Measurements from ENCODE around the gene RAD51B. TPM values are rescaled to one million over a fixed set of nuclear protein-coding genes. Genes with fewer than 3 reads are reported as not detected.

The RAD51B gene
- total RNA-seq, 1 donor from 2014 or later, result 38.6 TPM

- Histone ChIP-seq H3K36me3 (ENCODE audit: control insufficient read depth in 3 of 3, insufficient read depth in 3 of 3, low read length in 3 of 3) (no peaks in the 10 kb centered on the region), H3K9ac (ENCODE audit: low read depth in 1 of 3, low read length in 3 of 3) (no peak overlapping the region), H3K27ac (ENCODE audit: low read depth, low read length) (no peak overlapping the region), H3K9me3 (ENCODE audit: control insufficient read depth in 3 of 3, low read length in 3 of 3) (no peaks in the 10 kb centered on the region), H3K4me1 (ENCODE audit: control insufficient read depth in 3 of 3, insufficient read depth in 3 of 3, low read length in 3 of 3) (peaks cover 1 to 12% (median 2%) of the 10 kb centered on the region in 3 donors), H3K27me3 (ENCODE audit: control insufficient read depth in 3 of 3, insufficient read depth in 3 of 3, low read length in 3 of 3) (no peaks in the 10 kb centered on the region), H3K4me3 (ENCODE audit: low read length in 3 of 3) (peak overlapping the region in 1 of 3 donors; percentile 21)
Measured at GRCh38 chr14:68466491-68466977, 647.0 kb downstream of the RAD51B start.

GRCh38 chr14:68467425-68467824 lies 647.8 kb downstream of the RAD51B start:
- H3K27me3 ChIP-seq (ENCODE audit: control insufficient read depth in 3 of 3, insufficient read depth in 3 of 3, low read length in 3 of 3), result no peaks in the 10 kb centered on the region
- no peak overlapping the region for H3K9ac ChIP-seq (ENCODE audit: low read depth in 1 of 3, low read length in 3 of 3)
- H3K4me1 ChIP-seq (ENCODE audit: control insufficient read depth in 3 of 3, insufficient read depth in 3 of 3, low read length in 3 of 3), result peaks cover 0 to 6% (median 2%) of the 10 kb centered on the region in 3 donors
- H3K27ac ChIP-seq (ENCODE audit: low read depth, low read length), result no peak overlapping the region
- no peak overlapping the region for H3K4me3 ChIP-seq (ENCODE audit: low read length in 3 of 3)
- H3K9me3 ChIP-seq (ENCODE audit: control insufficient read depth in 3 of 3, low read length in 3 of 3), result no peaks in the 10 kb centered on the region
- H3K36me3 ChIP-seq (ENCODE audit: control insufficient read depth in 3 of 3, insufficient read depth in 3 of 3, low read length in 3 of 3), result no peaks in the 10 kb centered on the region

- H3K9ac ChIP-seq (ENCODE audit: low read depth in 1 of 3, low read length in 3 of 3), result no peak overlapping the region
- no peak overlapping the region for H3K27ac ChIP-seq (ENCODE audit: low read depth, low read length)
- peaks cover 3 to 10% (median 10%) of the 10 kb centered on the region in 3 donors for H3K4me1 ChIP-seq (ENCODE audit: control insufficient read depth in 3 of 3, insufficient read depth in 3 of 3, low read length in 3 of 3)
- no peaks in the 10 kb centered on the region for H3K36me3 ChIP-seq (ENCODE audit: control insufficient read depth in 3 of 3, insufficient read depth in 3 of 3, low read length in 3 of 3)
- no peak overlapping the region for H3K4me3 ChIP-seq (ENCODE audit: low read length in 3 of 3)
- no peaks in the 10 kb centered on the region for H3K27me3 ChIP-seq (ENCODE audit: control insufficient read depth in 3 of 3, insufficient read depth in 3 of 3, low read length in 3 of 3)
- no peaks in the 10 kb centered on the region for H3K9me3 ChIP-seq (ENCODE audit: control insufficient read depth in 3 of 3, low read length in 3 of 3)
Measured at GRCh38 chr14:68468437-68469207, 649.0 kb downstream of the RAD51B start.

- H3K4me3 ChIP-seq (ENCODE audit: low read length in 3 of 3), result no peak overlapping the region
- no peaks in the 10 kb centered on the region for H3K27me3 ChIP-seq (ENCODE audit: control insufficient read depth in 3 of 3, insufficient read depth in 3 of 3, low read length in 3 of 3)
- peaks cover 3 to 10% (median 10%) of the 10 kb centered on the region in 3 donors for H3K4me1 ChIP-seq (ENCODE audit: control insufficient read depth in 3 of 3, insufficient read depth in 3 of 3, low read length in 3 of 3)
- no peaks in the 10 kb centered on the region for H3K9me3 ChIP-seq (ENCODE audit: control insufficient read depth in 3 of 3, low read length in 3 of 3)
- H3K9ac ChIP-seq (ENCODE audit: low read depth in 1 of 3, low read length in 3 of 3), result no peak overlapping the region
- no peaks in the 10 kb centered on the region for H3K36me3 ChIP-seq (ENCODE audit: control insufficient read depth in 3 of 3, insufficient read depth in 3 of 3, low read length in 3 of 3)
- H3K27ac ChIP-seq (ENCODE audit: low read depth, low read length), result no peak overlapping the region
Measured at GRCh38 chr14:68469208-68469713, 649.7 kb downstream of the RAD51B start.

- H3K9me3 ChIP-seq (ENCODE audit: control insufficient read depth in 3 of 3, low read length in 3 of 3), result no peaks in the 10 kb centered on the region
- H3K4me1 ChIP-seq (ENCODE audit: control insufficient read depth in 3 of 3, insufficient read depth in 3 of 3, low read length in 3 of 3), result peaks cover 3 to 10% (median 10%) of the 10 kb centered on the region in 3 donors
- no peaks in the 10 kb centered on the region for H3K36me3 ChIP-seq (ENCODE audit: control insufficient read depth in 3 of 3, insufficient read depth in 3 of 3, low read length in 3 of 3)
- H3K9ac ChIP-seq (ENCODE audit: low read depth in 1 of 3, low read length in 3 of 3), result no peak overlapping the region
- no peak overlapping the region for H3K27ac ChIP-seq (ENCODE audit: low read depth, low read length)
- H3K4me3 ChIP-seq (ENCODE audit: low read length in 3 of 3), result no peak overlapping the region
- no peaks in the 10 kb centered on the region for H3K27me3 ChIP-seq (ENCODE audit: control insufficient read depth in 3 of 3, insufficient read depth in 3 of 3, low read length in 3 of 3)
Measured at GRCh38 chr14:68470361-68470760, 650.8 kb downstream of the RAD51B start.

DNA sequence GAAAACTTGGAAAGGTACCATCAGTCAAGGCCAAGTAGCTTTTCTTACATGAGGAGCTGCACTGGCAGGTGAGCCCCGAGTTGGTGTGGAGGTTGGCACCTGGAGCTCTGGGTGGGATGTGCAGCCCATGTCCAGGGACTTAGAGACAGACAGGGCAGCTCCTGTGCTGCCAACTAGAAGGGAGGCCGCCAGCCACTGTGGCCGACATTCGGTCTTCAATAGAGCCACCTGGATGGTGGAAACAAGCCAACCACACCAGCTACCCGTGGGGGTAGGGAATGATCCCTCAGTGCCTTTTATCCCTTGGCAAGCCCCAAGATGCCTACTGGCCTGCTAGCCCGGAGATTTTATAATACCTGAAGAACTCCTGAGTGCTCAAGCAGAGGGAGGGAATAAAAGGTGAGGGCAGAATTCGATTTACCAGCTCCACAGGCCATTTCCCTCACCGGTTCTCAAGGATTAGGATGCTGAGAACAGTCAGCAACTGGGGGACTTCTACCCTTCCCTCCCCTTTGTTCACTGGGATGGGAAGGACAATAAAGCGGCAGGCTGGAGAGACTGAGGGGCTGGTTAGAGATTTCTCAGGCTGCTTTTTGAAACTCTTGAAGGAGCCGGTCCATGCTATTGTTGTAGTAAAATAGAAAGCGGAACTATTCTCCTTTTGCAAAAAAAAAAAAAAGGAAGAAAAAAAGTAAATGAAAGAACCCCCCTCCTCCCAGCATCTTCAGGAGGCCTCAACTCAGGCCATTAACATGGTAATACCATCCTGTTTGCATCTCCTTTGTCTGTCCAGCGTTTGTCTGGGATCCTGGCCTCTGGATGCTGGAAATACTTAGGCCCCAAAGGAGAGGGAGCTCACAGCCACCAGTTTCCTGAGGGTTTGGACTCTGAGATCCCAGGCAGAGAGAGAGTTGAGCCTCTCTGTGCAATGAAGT lies 651.7 kb downstream of the RAD51B start:
- Histone ChIP-seq H3K9ac (ENCODE audit: low read depth in 1 of 3, low read length in 3 of 3) (no peak overlapping the region), H3K27ac (ENCODE audit: low read depth, low read length) (no peak overlapping the region), H3K4me3 (ENCODE audit: low read length in 3 of 3) (no peak overlapping the region), H3K9me3 (ENCODE audit: control insufficient read depth in 3 of 3, low read length in 3 of 3) (no peaks in the 10 kb centered on the region), H3K36me3 (ENCODE audit: control insufficient read depth in 3 of 3, insufficient read depth in 3 of 3, low read length in 3 of 3) (no peaks in the 10 kb centered on the region), H3K4me1 (ENCODE audit: control insufficient read depth in 3 of 3, insufficient read depth in 3 of 3, low read length in 3 of 3) (peaks cover 7 to 13% (median 13%) of the 10 kb centered on the region in 3 donors), H3K27me3 (ENCODE audit: control insufficient read depth in 3 of 3, insufficient read depth in 3 of 3, low read length in 3 of 3) (no peaks in the 10 kb centered on the region)

DNA sequence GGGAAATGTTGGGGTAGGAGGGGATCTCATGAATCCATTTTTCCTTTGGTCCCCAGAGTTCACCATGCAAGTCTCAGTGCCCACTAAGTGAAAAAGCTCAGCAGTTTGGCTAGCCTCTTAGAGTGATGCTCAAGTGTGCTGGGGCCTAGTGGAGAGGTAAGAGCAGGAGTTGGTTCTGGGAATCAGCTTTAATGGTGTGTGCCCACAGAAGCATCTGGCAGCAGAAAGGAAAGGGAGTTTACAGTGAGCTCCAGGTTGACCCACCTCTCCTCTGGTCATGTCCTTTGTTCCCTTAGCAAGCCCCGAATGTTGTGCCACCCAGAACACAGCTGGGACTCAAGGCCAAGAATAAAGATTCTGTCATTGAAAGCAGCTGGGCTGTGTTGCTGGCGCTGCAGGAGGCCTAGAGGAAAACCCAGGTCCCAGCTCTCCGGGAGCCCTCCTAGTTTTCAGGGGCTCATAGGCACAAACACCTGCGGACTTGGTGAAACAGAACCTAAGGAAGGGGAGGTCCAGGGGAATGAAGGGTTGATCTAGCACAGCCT lies 652.5 kb downstream of the RAD51B start:
- H3K9ac ChIP-seq (ENCODE audit: low read depth in 1 of 3, low read length in 3 of 3), result no peak overlapping the region
- no peaks in the 10 kb centered on the region for H3K27me3 ChIP-seq (ENCODE audit: control insufficient read depth in 3 of 3, insufficient read depth in 3 of 3, low read length in 3 of 3)
- no peaks in the 10 kb centered on the region for H3K9me3 ChIP-seq (ENCODE audit: control insufficient read depth in 3 of 3, low read length in 3 of 3)
- no peaks in the 10 kb centered on the region for H3K36me3 ChIP-seq (ENCODE audit: control insufficient read depth in 3 of 3, insufficient read depth in 3 of 3, low read length in 3 of 3)
- no peak overlapping the region for H3K27ac ChIP-seq (ENCODE audit: low read depth, low read length)
- H3K4me3 ChIP-seq (ENCODE audit: low read length in 3 of 3), result no peak overlapping the region
- H3K4me1 ChIP-seq (ENCODE audit: control insufficient read depth in 3 of 3, insufficient read depth in 3 of 3, low read length in 3 of 3), result peaks cover 13 to 19% (median 16%) of the 10 kb centered on the region in 3 donors

- Histone ChIP-seq H3K36me3 (ENCODE audit: control insufficient read depth in 3 of 3, insufficient read depth in 3 of 3, low read length in 3 of 3) (no peaks in the 10 kb centered on the region), H3K9ac (ENCODE audit: low read depth in 1 of 3, low read length in 3 of 3) (peak overlapping the region in 1 of 3 donors; percentile 10), H3K27me3 (ENCODE audit: control insufficient read depth in 3 of 3, insufficient read depth in 3 of 3, low read length in 3 of 3) (no peaks in the 10 kb centered on the region), H3K4me3 (ENCODE audit: low read length in 3 of 3) (no peak overlapping the region), H3K4me1 (ENCODE audit: control insufficient read depth in 3 of 3, insufficient read depth in 3 of 3, low read length in 3 of 3) (peaks cover 16 to 22% (median 20%) of the 10 kb centered on the region in 3 donors), H3K27ac (ENCODE audit: low read depth, low read length) (no peak overlapping the region), H3K9me3 (ENCODE audit: control insufficient read depth in 3 of 3, low read length in 3 of 3) (no peaks in the 10 kb centered on the region)
Measured at GRCh38 chr14:68473069-68473468, 653.5 kb downstream of the RAD51B start.

GRCh38 chr14:68473794-68474193 lies 654.2 kb downstream of the RAD51B start:
- no peak overlapping the region for H3K4me3 ChIP-seq (ENCODE audit: low read length in 3 of 3)
- no peak overlapping the region for H3K9ac ChIP-seq (ENCODE audit: low read depth in 1 of 3, low read length in 3 of 3)
- H3K36me3 ChIP-seq (ENCODE audit: control insufficient read depth in 3 of 3, insufficient read depth in 3 of 3, low read length in 3 of 3), result no peaks in the 10 kb centered on the region
- no peak overlapping the region for H3K27ac ChIP-seq (ENCODE audit: low read depth, low read length)
- peaks cover 16 to 22% (median 20%) of the 10 kb centered on the region in 3 donors for H3K4me1 ChIP-seq (ENCODE audit: control insufficient read depth in 3 of 3, insufficient read depth in 3 of 3, low read length in 3 of 3)
- H3K27me3 ChIP-seq (ENCODE audit: control insufficient read depth in 3 of 3, insufficient read depth in 3 of 3, low read length in 3 of 3), result no peaks in the 10 kb centered on the region
- no peaks in the 10 kb centered on the region for H3K9me3 ChIP-seq (ENCODE audit: control insufficient read depth in 3 of 3, low read length in 3 of 3)
